GM23338 (cell line): Measurements from ENCODE around the gene LAD1. TPM values are rescaled to one million over a fixed set of nuclear protein-coding genes. Genes with fewer than 3 reads are reported as not detected.
A peak's percentile ranks its signal among the peaks of the same experiment; 100 is the strongest.

Experiments
- ATAC-seq: fragments of 200-7000 bp; cut with Tn5 transposase; 3 replicates; pipeline ENCODE4 v1.9.1; 2020
- DNase-seq: peaks from one replicate; pipeline ENCODE4 v3.0.0-alpha.2; 2015; ENCODE audit warnings: low spot score
- H2AFZ ChIP-seq: fragments of 200-600 bp; sonication (generic); 2 replicates; pipeline ENCODE4 v1.8.0; 2016; ENCODE audit warnings: antibody characterized with exemption, mild to moderate bottlenecking, moderate library complexity
- H3F3A ChIP-seq: fragments of 200-600 bp; sonication (generic); replicated peaks from 2 replicates; pipeline ENCODE4 v1.8.0; 2017; ENCODE audit warnings: antibody characterized with exemption, mixed run types, low read depth
- H3K27ac ChIP-seq: fragments of 200-600 bp; sonication (generic); 2 replicates; pipeline ENCODE4 v1.6.1; 2016; ENCODE audit warnings: low read depth
- H3K27me3 ChIP-seq: fragments of 200-600 bp; sonication (generic); 2 replicates; pipeline ENCODE4 v1.8.0; 2016; ENCODE audit warnings: mild to moderate bottlenecking, mixed run types, moderate library complexity; ENCODE audit not compliant: insufficient read depth
- H3K36me3 ChIP-seq: fragments of 200-600 bp; sonication (generic); 2 replicates; pipeline ENCODE4 v1.8.0; 2016; ENCODE audit warnings: mild to moderate bottlenecking; ENCODE audit not compliant: insufficient read depth
- H3K4me1 ChIP-seq: fragments of 200-600 bp; sonication (generic); 2 replicates; pipeline ENCODE4 v1.8.0; 2016; ENCODE audit warnings: mild to moderate bottlenecking, moderate library complexity; ENCODE audit not compliant: insufficient read depth
- H3K4me2 ChIP-seq: fragments of 200-600 bp; sonication (generic); 2 replicates; pipeline ENCODE4 v1.7.1; 2017; ENCODE audit warnings: mixed run types
- H3K4me3 ChIP-seq: fragments of 200-600 bp; sonication (generic); 2 replicates; pipeline ENCODE4 v1.6.1; 2016; ENCODE audit warnings: mixed run types
- H3K79me2 ChIP-seq: fragments of 200-600 bp; sonication (generic); replicated peaks from 2 replicates; pipeline ENCODE4 v1.8.0; 2017; ENCODE audit warnings: mild to moderate bottlenecking; ENCODE audit not compliant: insufficient read depth
- H3K9me2 ChIP-seq: fragments of 200-600 bp; sonication (generic); 2 replicates; pipeline ENCODE4 v1.8.0; 2017; ENCODE audit not compliant: insufficient read depth
- H4K20me1 ChIP-seq: fragments of 200-600 bp; sonication (generic); replicated peaks from 2 replicates; pipeline ENCODE4 v1.8.0; 2017; ENCODE audit warnings: mild to moderate bottlenecking; ENCODE audit not compliant: insufficient read depth
- H3K27ac Mint-ChIP-seq: 2 replicates; pipeline ENCODE4 v1.8.0; 2020; ENCODE audit warnings: inconsistent platforms, mild to moderate bottlenecking, moderate library complexity, mixed read lengths
- H3K27me3 Mint-ChIP-seq: 3 replicates; pipeline ENCODE4 v1.8.0; 2022; ENCODE audit warnings: low read depth, mild to moderate bottlenecking, moderate library complexity, mixed read lengths, inconsistent platforms; ENCODE audit not compliant: insufficient read depth, poor library complexity
- H3K36me3 Mint-ChIP-seq: 3 replicates; pipeline ENCODE4 v1.8.0; 2021; ENCODE audit warnings: low read depth, mild to moderate bottlenecking, inconsistent platforms, moderate library complexity, mixed read lengths
- H3K4me1 Mint-ChIP-seq: 3 replicates; pipeline ENCODE4 v1.8.0; 2020; ENCODE audit warnings: mild to moderate bottlenecking, inconsistent platforms, mixed read lengths
- H3K4me3 Mint-ChIP-seq: 3 replicates; pipeline ENCODE4 v1.8.0; 2021; ENCODE audit warnings: moderate library complexity, mild to moderate bottlenecking, inconsistent platforms, mixed read lengths
- H3K9me3 Mint-ChIP-seq: 3 replicates; pipeline ENCODE4 v1.8.0; 2020; ENCODE audit warnings: moderate library complexity, mild to moderate bottlenecking, inconsistent platforms, mixed read lengths
- CREB1 ChIP-seq: fragments of 250-450 bp; sonication (Bioruptor Pico); IDR thresholded peaks from 2 replicates; pipeline ENCODE4 v1.5.0; 2020; ENCODE audit warnings: low read depth, mild to moderate bottlenecking, moderate library complexity
- EZH2 ChIP-seq: fragments of 200-600 bp; sonication (generic); IDR thresholded peaks from one replicate; pipeline ENCODE4 v1.8.0; 2017; ENCODE audit warnings: antibody characterized with exemption, mild to moderate bottlenecking, low read depth; ENCODE audit not compliant: unreplicated experiment
- EZH2phosphoT487 ChIP-seq: fragments of 200-600 bp; sonication (generic); IDR thresholded peaks from one replicate; pipeline ENCODE4 v1.8.1; 2018; ENCODE audit warnings: antibody characterized with exemption; ENCODE audit not compliant: unreplicated experiment
- JUNB ChIP-seq: IDR thresholded peaks from one replicate; pipeline ENCODE4 v1.6.1; 2016; ENCODE audit warnings: antibody characterized with exemption; ENCODE audit not compliant: unreplicated experiment
- NANOG ChIP-seq: IDR thresholded peaks from 2 replicates; pipeline ENCODE4 v1.6.1; 2016; ENCODE audit warnings: antibody characterized with exemption, borderline replicate concordance
- STAT1 ChIP-seq: IDR thresholded peaks from one replicate; pipeline ENCODE4 v1.6.1; 2016; ENCODE audit warnings: antibody characterized with exemption; ENCODE audit not compliant: unreplicated experiment
- ZNF114 ChIP-seq: fragments of 250-450 bp; sonication (Bioruptor Pico); IDR thresholded peaks from 2 replicates; pipeline ENCODE4 v1.5.0; 2020; ENCODE audit warnings: mild to moderate bottlenecking, moderate library complexity
- ZNF331 ChIP-seq: fragments of 250-450 bp; sonication (Bioruptor Pico); IDR thresholded peaks from 2 replicates; pipeline ENCODE4 v1.5.0; 2020; ENCODE audit warnings: low read depth, mild to moderate bottlenecking, moderate library complexity
- polyA plus RNA-seq: library from polyadenylated mRNA; unstranded; fragments of >200 nt; fragmentation: Nextera tagmentation; extraction: Ambion mirVana; gene quantifications from 2 replicates; pipeline ENCODE4 v1.2.1, GENCODE V29; 2016
- total RNA-seq: library from RNA; depleted of rRNA; stranded (reverse); fragments of >200 nt; shearing (Covaris generic); gene quantifications from 2 replicates; pipeline ENCODE4 v1.2.3, GENCODE V29; 2014
- TF ChIP-seq, protein P1 (sequence below): fragments of 250-450 bp; sonication (Bioruptor Pico); IDR thresholded peaks from 2 replicates; pipeline ENCODE4 v1.5.0; 2020; ENCODE audit warnings: mild to moderate bottlenecking, moderate library complexity
- TF ChIP-seq, protein P2 (sequence below): IDR thresholded peaks from 2 replicates; pipeline ENCODE4 v1.6.1; 2016; ENCODE audit warnings: antibody characterized with exemption
- TF ChIP-seq, protein P3 (sequence below), 2 experiments: fragments of 200-600 bp in 1 of 2; sonication (generic) in 1 of 2; conservative IDR thresholded peaks; 2 replicates each; pipeline versions ENCODE4 v1.5.1 to v1.6.1; 2016 to 2017; ENCODE audit warnings: antibody characterized with exemption in 2 of 2, low read depth in 2 of 2, mild to moderate bottlenecking in 2 of 2, moderate library complexity in 1 of 2

The LAD1 gene
- total and polyA plus RNA-seq, 2 experiments from 2014 or later = 17.6 to 18.9 TPM

DNA sequence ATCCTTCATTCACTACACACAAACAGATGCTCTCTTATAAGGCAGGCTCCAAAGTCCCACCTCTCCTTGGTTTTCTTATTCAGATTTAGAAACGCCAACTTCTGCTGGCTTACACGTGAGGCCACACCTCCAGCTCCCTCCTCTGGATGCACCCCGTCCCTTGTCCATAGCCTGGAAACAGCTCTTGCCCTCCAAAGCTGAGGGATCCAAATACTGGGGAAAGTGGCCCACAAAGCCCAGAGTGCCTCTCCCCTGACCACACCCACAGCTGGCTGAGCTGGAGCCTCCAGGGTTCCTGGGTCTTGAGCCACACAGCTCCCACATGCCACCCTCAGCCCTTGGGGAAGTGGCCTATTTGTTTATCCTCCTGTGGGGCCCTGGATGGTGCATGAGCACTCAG lies 4.5 kb downstream of the LAD1 start:
- H3K36me3 Mint-ChIP-seq = no peaks in the 10 kb centered on the region; the same call in 2 of the 3 replicates
- no peaks in the 10 kb centered on the region for H4K20me1 ChIP-seq

DNA sequence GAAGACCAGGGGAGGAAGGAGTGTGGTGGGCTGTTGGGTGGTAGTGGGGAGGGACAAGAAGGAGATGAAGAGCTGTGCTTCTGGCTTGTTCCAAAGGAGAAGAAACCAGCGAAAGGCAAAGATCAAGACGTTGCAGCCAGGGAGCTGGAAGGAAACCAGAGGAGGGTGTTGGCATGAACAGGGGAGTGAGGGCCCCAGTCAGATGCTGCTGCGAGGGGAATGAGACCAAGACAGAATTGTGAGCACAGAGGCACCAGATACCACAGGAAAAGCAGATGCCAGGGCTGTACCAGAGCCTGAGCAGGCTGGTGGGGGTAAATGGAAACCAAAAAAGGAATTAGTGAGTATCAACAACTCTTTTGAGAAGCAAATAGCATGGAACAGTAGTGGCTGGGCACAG lies 6.0 kb downstream of the LAD1 start:
- Histone ChIP-seq H4K20me1 (no peaks in the 10 kb centered on the region), H2AFZ (no peak overlapping the region), H3K4me1 (peaks cover 10% of the 10 kb centered on the region; the same call in 1 of the 2 replicates), H3K27me3 (no peaks in the 10 kb centered on the region), H3K27ac (no peak overlapping the region), H3K79me2 (no peaks in the 10 kb centered on the region; the same call in 1 of the 2 replicates), H3K4me3 (no peak overlapping the region), H3F3A (no peaks in the 10 kb centered on the region), H3K36me3 (no peaks in the 10 kb centered on the region), H3K4me2 (no peak overlapping the region), H3K9me2 (no peaks in the 10 kb centered on the region)
- H3K27me3 Mint-ChIP-seq = peaks cover 12% of the 10 kb centered on the region
- H3K9me3 Mint-ChIP-seq = no peaks in the 10 kb centered on the region
- DNase-seq (no peak), ATAC-seq (no peak)
- no peaks in the 10 kb centered on the region; the same call in 1 of the 3 replicates for H3K36me3 Mint-ChIP-seq
- H3K4me1 Mint-ChIP-seq = peaks cover 38% of the 10 kb centered on the region
- H3K4me3 Mint-ChIP-seq = no peak overlapping the region
- H3K27ac Mint-ChIP-seq = 0 out of 2 replicates have a peak overlapping the region, but pooled peaks have one; percentile 20
- TF ChIP-seq ZNF114 (CRISPR knock-in tag) (no peak), EZH2 (no peak), CREB1 (CRISPR knock-in tag) (no peak), EZH2phosphoT487 (no peak), STAT1 (no peak), NANOG (no peak), ZNF331 (CRISPR knock-in tag) (no peak)
- TF ChIP-seq, protein P1, sequence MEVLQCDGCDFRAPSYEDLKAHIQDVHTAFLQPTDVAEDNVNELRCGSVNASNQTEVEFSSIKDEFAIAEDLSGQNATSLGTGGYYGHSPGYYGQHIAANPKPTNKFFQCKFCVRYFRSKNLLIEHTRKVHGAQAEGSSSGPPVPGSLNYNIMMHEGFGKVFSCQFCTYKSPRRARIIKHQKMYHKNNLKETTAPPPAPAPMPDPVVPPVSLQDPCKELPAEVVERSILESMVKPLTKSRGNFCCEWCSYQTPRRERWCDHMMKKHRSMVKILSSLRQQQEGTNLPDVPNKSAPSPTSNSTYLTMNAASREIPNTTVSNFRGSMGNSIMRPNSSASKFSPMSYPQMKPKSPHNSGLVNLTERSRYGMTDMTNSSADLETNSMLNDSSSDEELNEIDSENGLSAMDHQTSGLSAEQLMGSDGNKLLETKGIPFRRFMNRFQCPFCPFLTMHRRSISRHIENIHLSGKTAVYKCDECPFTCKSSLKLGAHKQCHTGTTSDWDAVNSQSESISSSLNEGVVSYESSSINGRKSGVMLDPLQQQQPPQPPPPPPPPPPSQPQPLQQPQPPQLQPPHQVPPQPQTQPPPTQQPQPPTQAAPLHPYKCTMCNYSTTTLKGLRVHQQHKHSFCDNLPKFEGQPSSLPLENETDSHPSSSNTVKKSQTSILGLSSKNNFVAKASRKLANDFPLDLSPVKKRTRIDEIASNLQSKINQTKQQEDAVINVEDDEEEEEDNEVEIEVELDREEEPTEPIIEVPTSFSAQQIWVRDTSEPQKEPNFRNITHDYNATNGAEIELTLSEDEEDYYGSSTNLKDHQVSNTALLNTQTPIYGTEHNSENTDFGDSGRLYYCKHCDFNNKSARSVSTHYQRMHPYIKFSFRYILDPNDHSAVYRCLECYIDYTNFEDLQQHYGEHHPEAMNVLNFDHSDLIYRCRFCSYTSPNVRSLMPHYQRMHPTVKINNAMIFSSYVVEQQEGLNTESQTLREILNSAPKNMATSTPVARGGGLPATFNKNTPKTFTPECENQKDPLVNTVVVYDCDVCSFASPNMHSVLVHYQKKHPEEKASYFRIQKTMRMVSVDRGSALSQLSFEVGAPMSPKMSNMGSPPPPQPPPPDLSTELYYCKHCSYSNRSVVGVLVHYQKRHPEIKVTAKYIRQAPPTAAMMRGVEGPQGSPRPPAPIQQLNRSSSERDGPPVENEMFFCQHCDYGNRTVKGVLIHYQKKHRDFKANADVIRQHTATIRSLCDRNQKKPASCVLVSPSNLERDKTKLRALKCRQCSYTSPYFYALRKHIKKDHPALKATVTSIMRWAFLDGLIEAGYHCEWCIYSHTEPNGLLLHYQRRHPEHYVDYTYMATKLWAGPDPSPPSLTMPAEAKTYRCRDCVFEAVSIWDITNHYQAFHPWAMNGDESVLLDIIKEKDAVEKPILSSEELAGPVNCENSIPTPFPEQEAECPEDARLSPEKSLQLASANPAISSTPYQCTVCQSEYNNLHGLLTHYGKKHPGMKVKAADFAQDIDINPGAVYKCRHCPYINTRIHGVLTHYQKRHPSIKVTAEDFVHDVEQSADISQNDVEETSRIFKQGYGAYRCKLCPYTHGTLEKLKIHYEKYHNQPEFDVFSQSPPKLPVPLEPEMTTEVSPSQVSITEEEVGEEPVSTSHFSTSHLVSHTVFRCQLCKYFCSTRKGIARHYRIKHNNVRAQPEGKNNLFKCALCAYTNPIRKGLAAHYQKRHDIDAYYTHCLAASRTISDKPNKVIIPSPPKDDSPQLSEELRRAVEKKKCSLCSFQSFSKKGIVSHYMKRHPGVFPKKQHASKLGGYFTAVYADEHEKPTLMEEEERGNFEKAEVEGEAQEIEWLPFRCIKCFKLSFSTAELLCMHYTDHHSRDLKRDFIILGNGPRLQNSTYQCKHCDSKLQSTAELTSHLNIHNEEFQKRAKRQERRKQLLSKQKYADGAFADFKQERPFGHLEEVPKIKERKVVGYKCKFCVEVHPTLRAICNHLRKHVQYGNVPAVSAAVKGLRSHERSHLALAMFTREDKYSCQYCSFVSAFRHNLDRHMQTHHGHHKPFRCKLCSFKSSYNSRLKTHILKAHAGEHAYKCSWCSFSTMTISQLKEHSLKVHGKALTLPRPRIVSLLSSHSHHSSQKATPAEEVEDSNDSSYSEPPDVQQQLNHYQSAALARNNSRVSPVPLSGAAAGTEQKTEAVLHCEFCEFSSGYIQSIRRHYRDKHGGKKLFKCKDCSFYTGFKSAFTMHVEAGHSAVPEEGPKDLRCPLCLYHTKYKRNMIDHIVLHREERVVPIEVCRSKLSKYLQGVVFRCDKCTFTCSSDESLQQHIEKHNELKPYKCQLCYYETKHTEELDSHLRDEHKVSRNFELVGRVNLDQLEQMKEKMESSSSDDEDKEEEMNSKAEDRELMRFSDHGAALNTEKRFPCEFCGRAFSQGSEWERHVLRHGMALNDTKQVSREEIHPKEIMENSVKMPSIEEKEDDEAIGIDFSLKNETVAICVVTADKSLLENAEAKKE = no peak
- TF ChIP-seq, protein P2, sequence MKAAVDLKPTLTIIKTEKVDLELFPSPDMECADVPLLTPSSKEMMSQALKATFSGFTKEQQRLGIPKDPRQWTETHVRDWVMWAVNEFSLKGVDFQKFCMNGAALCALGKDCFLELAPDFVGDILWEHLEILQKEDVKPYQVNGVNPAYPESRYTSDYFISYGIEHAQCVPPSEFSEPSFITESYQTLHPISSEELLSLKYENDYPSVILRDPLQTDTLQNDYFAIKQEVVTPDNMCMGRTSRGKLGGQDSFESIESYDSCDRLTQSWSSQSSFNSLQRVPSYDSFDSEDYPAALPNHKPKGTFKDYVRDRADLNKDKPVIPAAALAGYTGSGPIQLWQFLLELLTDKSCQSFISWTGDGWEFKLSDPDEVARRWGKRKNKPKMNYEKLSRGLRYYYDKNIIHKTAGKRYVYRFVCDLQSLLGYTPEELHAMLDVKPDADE = no peak
- TF ChIP-seq, protein P3, sequence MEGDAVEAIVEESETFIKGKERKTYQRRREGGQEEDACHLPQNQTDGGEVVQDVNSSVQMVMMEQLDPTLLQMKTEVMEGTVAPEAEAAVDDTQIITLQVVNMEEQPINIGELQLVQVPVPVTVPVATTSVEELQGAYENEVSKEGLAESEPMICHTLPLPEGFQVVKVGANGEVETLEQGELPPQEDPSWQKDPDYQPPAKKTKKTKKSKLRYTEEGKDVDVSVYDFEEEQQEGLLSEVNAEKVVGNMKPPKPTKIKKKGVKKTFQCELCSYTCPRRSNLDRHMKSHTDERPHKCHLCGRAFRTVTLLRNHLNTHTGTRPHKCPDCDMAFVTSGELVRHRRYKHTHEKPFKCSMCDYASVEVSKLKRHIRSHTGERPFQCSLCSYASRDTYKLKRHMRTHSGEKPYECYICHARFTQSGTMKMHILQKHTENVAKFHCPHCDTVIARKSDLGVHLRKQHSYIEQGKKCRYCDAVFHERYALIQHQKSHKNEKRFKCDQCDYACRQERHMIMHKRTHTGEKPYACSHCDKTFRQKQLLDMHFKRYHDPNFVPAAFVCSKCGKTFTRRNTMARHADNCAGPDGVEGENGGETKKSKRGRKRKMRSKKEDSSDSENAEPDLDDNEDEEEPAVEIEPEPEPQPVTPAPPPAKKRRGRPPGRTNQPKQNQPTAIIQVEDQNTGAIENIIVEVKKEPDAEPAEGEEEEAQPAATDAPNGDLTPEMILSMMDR (conservative IDR thresholded peaks at IDR 0.05; ENCODE audit: low read depth in 2 of 2) = no peak

More for the DNA sequence above, 4.5 kb downstream of the LAD1 start:
- DNase-seq (peak; percentile 57), ATAC-seq (peak; percentile 10)
- Histone ChIP-seq H3K27me3 (peaks cover 9% of the 10 kb centered on the region), H3K4me1 (peaks cover 18% of the 10 kb centered on the region), H3K27ac (no peak overlapping the region), H2AFZ (no peak overlapping the region), H3F3A (no peaks in the 10 kb centered on the region), H3K36me3 (no peaks in the 10 kb centered on the region), H3K9me2 (no peaks in the 10 kb centered on the region), H3K4me3 (no peak overlapping the region), H3K79me2 (no peaks in the 10 kb centered on the region; the same call in 1 of the 2 replicates), H3K4me2 (peak overlapping the region; percentile 45)
- peaks cover 21% of the 10 kb centered on the region for H3K27me3 Mint-ChIP-seq
- no peak overlapping the region for H3K4me3 Mint-ChIP-seq
- H3K27ac Mint-ChIP-seq = no peak overlapping the region
- H3K4me1 Mint-ChIP-seq = peaks cover 42% of the 10 kb centered on the region
- H3K9me3 Mint-ChIP-seq = no peaks in the 10 kb centered on the region
- no peak for TF ChIP-seq JUNB
